ENCODE measurements around the gene C6orf89.
A peak's percentile ranks its signal among the peaks of the same experiment; 100 is the strongest.

Gene C6orf89

GRCh38 chr6:36860126-36860525, 25.6 kb upstream of the C6orf89 start:
- ATAC-seq (replicated peaks; ENCODE audit: extremely low read depth, poor library complexity, severe bottlenecking): no peak
- peaks cover 21% of the 10 kb centered on the region for H3K4me1 Mint-ChIP-seq
- H3K27ac Mint-ChIP-seq (ENCODE audit: low read depth): no peak overlapping the region
- no peaks in the 10 kb centered on the region for H3K9me3 Mint-ChIP-seq
- H3K36me3 Mint-ChIP-seq (ENCODE audit: insufficient read depth): peaks cover 20% of the 10 kb centered on the region
- no peak overlapping the region for H3K4me3 Mint-ChIP-seq
- H3K27me3 Mint-ChIP-seq: no peaks in the 10 kb centered on the region
- DNase-seq (ENCODE audit: low spot score in 2 of 2): no peak

GRCh38 chr6:36862164-36862847, 23.4 kb upstream of the C6orf89 start:
- no peak overlapping the region for H3K4me3 Mint-ChIP-seq
- ATAC-seq (replicated peaks; ENCODE audit: extremely low read depth, poor library complexity, severe bottlenecking): no peak

GRCh38 chr6:36862848-36863382, 22.8 kb upstream of the C6orf89 start:
- no peaks in the 10 kb centered on the region for H3K9me3 Mint-ChIP-seq
- H3K27me3 Mint-ChIP-seq: no peaks in the 10 kb centered on the region
- peaks cover 24% of the 10 kb centered on the region for H3K36me3 Mint-ChIP-seq (ENCODE audit: insufficient read depth)
- DNase-seq (ENCODE audit: low spot score in 2 of 2): no peak
- H3K4me3 Mint-ChIP-seq: no peak overlapping the region
- no peak for ATAC-seq (replicated peaks; ENCODE audit: extremely low read depth, poor library complexity, severe bottlenecking)
- H3K4me1 Mint-ChIP-seq: peaks cover 47% of the 10 kb centered on the region
- H3K27ac Mint-ChIP-seq (ENCODE audit: low read depth): no peak overlapping the region

More at GRCh38 chr6:36862164-36862847, 23.4 kb upstream of the C6orf89 start:
- no peak for DNase-seq (ENCODE audit: low spot score in 2 of 2)
- Mint-ChIP-seq H3K36me3 (ENCODE audit: insufficient read depth) (peaks cover 21% of the 10 kb centered on the region), H3K27ac (ENCODE audit: low read depth) (no peak overlapping the region), H3K4me1 (peaks cover 41% of the 10 kb centered on the region), H3K27me3 (no peaks in the 10 kb centered on the region), H3K9me3 (no peaks in the 10 kb centered on the region)

GRCh38 chr6:36863670-36864540, 21.8 kb upstream of the C6orf89 start:
- peaks cover 53% of the 10 kb centered on the region for H3K4me1 Mint-ChIP-seq
- no peaks in the 10 kb centered on the region for H3K9me3 Mint-ChIP-seq
- no peaks in the 10 kb centered on the region for H3K27me3 Mint-ChIP-seq
- ATAC-seq (replicated peaks; ENCODE audit: extremely low read depth, poor library complexity, severe bottlenecking) (no peak), DNase-seq (ENCODE audit: low spot score in 2 of 2) (no peak)
- peaks cover 28% of the 10 kb centered on the region for H3K36me3 Mint-ChIP-seq (ENCODE audit: insufficient read depth)
- no peak overlapping the region for H3K27ac Mint-ChIP-seq (ENCODE audit: low read depth)
- no peak overlapping the region for H3K4me3 Mint-ChIP-seq

- Mint-ChIP-seq H3K27ac (ENCODE audit: low read depth) (no peak overlapping the region), H3K27me3 (no peaks in the 10 kb centered on the region), H3K9me3 (no peaks in the 10 kb centered on the region), H3K4me1 (peaks cover 60% of the 10 kb centered on the region), H3K4me3 (no peak overlapping the region), H3K36me3 (ENCODE audit: insufficient read depth) (peaks cover 35% of the 10 kb centered on the region)
- no peak for DNase-seq (ENCODE audit: low spot score in 2 of 2)
- ATAC-seq (replicated peaks; ENCODE audit: extremely low read depth, poor library complexity, severe bottlenecking): no peak
Observed at GRCh38 chr6:36865835-36866234, 19.9 kb upstream of the C6orf89 start.

- H3K9me3 Mint-ChIP-seq: no peaks in the 10 kb centered on the region
- H3K27me3 Mint-ChIP-seq: no peaks in the 10 kb centered on the region
- H3K36me3 Mint-ChIP-seq (ENCODE audit: insufficient read depth): peaks cover 35% of the 10 kb centered on the region
- H3K4me1 Mint-ChIP-seq: peaks cover 65% of the 10 kb centered on the region
- no peak for DNase-seq (ENCODE audit: low spot score in 2 of 2)
- no peak overlapping the region for H3K4me3 Mint-ChIP-seq
- ATAC-seq (replicated peaks; ENCODE audit: extremely low read depth, poor library complexity, severe bottlenecking): no peak
- no peak overlapping the region for H3K27ac Mint-ChIP-seq (ENCODE audit: low read depth)
Observed at GRCh38 chr6:36867471-36868224, 18.1 kb upstream of the C6orf89 start.

GRCh38 chr6:36871686-36872085, 14.1 kb upstream of the C6orf89 start:
- Mint-ChIP-seq H3K27me3 (peaks cover 3% of the 10 kb centered on the region), H3K27ac (ENCODE audit: low read depth) (no peak overlapping the region), H3K9me3 (no peaks in the 10 kb centered on the region), H3K4me1 (peaks cover 54% of the 10 kb centered on the region), H3K4me3 (no peak overlapping the region), H3K36me3 (ENCODE audit: insufficient read depth) (peaks cover 24% of the 10 kb centered on the region)
- ATAC-seq (replicated peaks; ENCODE audit: extremely low read depth, poor library complexity, severe bottlenecking) (no peak), DNase-seq (ENCODE audit: low spot score in 2 of 2) (no peak)

- H3K36me3 Mint-ChIP-seq (ENCODE audit: insufficient read depth): peaks cover 19% of the 10 kb centered on the region
- no peaks in the 10 kb centered on the region for H3K9me3 Mint-ChIP-seq
- no peak for ATAC-seq (replicated peaks; ENCODE audit: extremely low read depth, poor library complexity, severe bottlenecking)
- H3K27me3 Mint-ChIP-seq: peaks cover 17% of the 10 kb centered on the region
- DNase-seq (ENCODE audit: low spot score in 2 of 2): no peak
- H3K4me3 Mint-ChIP-seq: peak overlapping the region; percentile 95
- peak overlapping the region; percentile 99 for H3K27ac Mint-ChIP-seq (ENCODE audit: low read depth)
- peaks cover 40% of the 10 kb centered on the region for H3K4me1 Mint-ChIP-seq
Observed at GRCh38 chr6:36873115-36873514, 12.6 kb upstream of the C6orf89 start.

- H3K36me3 Mint-ChIP-seq (ENCODE audit: insufficient read depth): peaks cover 13% of the 10 kb centered on the region
- DNase-seq (ENCODE audit: low spot score in 2 of 2) (no peak), ATAC-seq (replicated peaks; ENCODE audit: extremely low read depth, poor library complexity, severe bottlenecking) (no peak)
- H3K4me1 Mint-ChIP-seq: peaks cover 37% of the 10 kb centered on the region
- H3K9me3 Mint-ChIP-seq: no peaks in the 10 kb centered on the region
- peak overlapping the region; percentile 95 for H3K4me3 Mint-ChIP-seq
- peak overlapping the region; percentile 99 for H3K27ac Mint-ChIP-seq (ENCODE audit: low read depth)
- H3K27me3 Mint-ChIP-seq: peaks cover 23% of the 10 kb centered on the region
Observed at GRCh38 chr6:36873612-36874442, 11.9 kb upstream of the C6orf89 start.

GRCh38 chr6:36874443-36875249, 11.1 kb upstream of the C6orf89 start, which contains the start of gene PPIL1:
TSS of gene PPIL1 (minus strand) at chr6:36874803. CDS start at chr6:36874772, 31 bp downstream.
- H3K4me3 Mint-ChIP-seq: peak within 1 kb of the TSS; percentile 95
- peaks cover 32% of the 10 kb centered on the region for H3K27me3 Mint-ChIP-seq
- H3K36me3 Mint-ChIP-seq (ENCODE audit: insufficient read depth): peaks cover 10% of the 10 kb centered on the region
- DNase-seq (ENCODE audit: low spot score in 2 of 2) (peak; percentile 84 to 86), ATAC-seq (replicated peaks; ENCODE audit: extremely low read depth, poor library complexity, severe bottlenecking) (peak; percentile 90)
- peaks cover 37% of the 10 kb centered on the region for H3K4me1 Mint-ChIP-seq
- peak within 1 kb of the TSS; percentile 99 for H3K27ac Mint-ChIP-seq (ENCODE audit: low read depth)
- no peaks in the 10 kb centered on the region for H3K9me3 Mint-ChIP-seq

- peak overlapping the region; percentile 99 for H3K27ac Mint-ChIP-seq (ENCODE audit: low read depth)
- ATAC-seq (replicated peaks; ENCODE audit: extremely low read depth, poor library complexity, severe bottlenecking) (no peak), DNase-seq (ENCODE audit: low spot score in 2 of 2) (no peak)
- H3K27me3 Mint-ChIP-seq: peaks cover 35% of the 10 kb centered on the region
- H3K9me3 Mint-ChIP-seq: no peaks in the 10 kb centered on the region
- peaks cover 6% of the 10 kb centered on the region for H3K36me3 Mint-ChIP-seq (ENCODE audit: insufficient read depth)
- H3K4me1 Mint-ChIP-seq: peaks cover 33% of the 10 kb centered on the region
- H3K4me3 Mint-ChIP-seq: peak overlapping the region; percentile 95
Observed at GRCh38 chr6:36875250-36875633, 10.5 kb upstream of the C6orf89 start.
